ENCODE results near the gene NATD1. TPM values are rescaled to one million over a fixed set of nuclear protein-coding genes. Genes with fewer than 3 reads are reported as not detected.

The NATD1 gene
- total RNA-seq, 1 donor from 2014 or later: 4.2 TPM

- Histone ChIP-seq H3K36me3 (no peaks in the 10 kb centered on the region), H3K4me1 (peaks cover 50% of the 10 kb centered on the region), H3K27ac (peak overlapping the region; percentile 85), H3K9me3 (no peaks in the 10 kb centered on the region), H3K4me3 (peak overlapping the region; percentile 77 to 85), H3K27me3 (no peaks in the 10 kb centered on the region)
- TF ChIP-seq POLR2A (IDR thresholded peaks at IDR 0.05) (no peak), POLR2AphosphoS5 (IDR thresholded peaks at IDR 0.05; ENCODE audit: insufficient read depth in 1 of 2, low read depth in 1 of 2) (no peak), CTCF (IDR thresholded peaks at IDR 0.05) (no peak)
- DNase-seq (ENCODE audit: extremely low spot score in 2 of 2): no peak
- intact Hi-C loops (cut with DNase I): loop anchor here (10.0 kb wide), 2 partner anchors 50 to 90 kb away; partner anchors contain the start of gene DHRS7B
Observed at GRCh38 chr17:21214777-21215541, 38.3 kb downstream of the NATD1 start.

- H3K4me1 ChIP-seq: peaks cover 57% of the 10 kb centered on the region
- peak within 1 kb of the TSS; percentile 77 to 85 for H3K4me3 ChIP-seq
- no peaks in the 10 kb centered on the region for H3K27me3 ChIP-seq
- H3K9me3 ChIP-seq: no peaks in the 10 kb centered on the region
- peaks cover 0 to 5% of the 10 kb centered on the region in 2 donors for H3K36me3 ChIP-seq
- TF ChIP-seq POLR2A (IDR thresholded peaks at IDR 0.05) (peak in 1 of 2 donors; percentile 23), CTCF (IDR thresholded peaks at IDR 0.05) (peak in 2 of 3 experiments; percentile 11 to 26), POLR2AphosphoS5 (IDR thresholded peaks at IDR 0.05; ENCODE audit: insufficient read depth in 1 of 2, low read depth in 1 of 2) (peak; percentile 52 to 93)
- DNase-seq (ENCODE audit: extremely low spot score in 2 of 2): peak in 1 of 2 donors; percentile 95
- H3K27ac ChIP-seq: peak within 1 kb of the TSS; percentile 85
- intact Hi-C loops (cut with DNase I): loop anchor here (10.0 kb wide), 2 partner anchors 49 to 89 kb away; partner anchors contain the start of gene DHRS7B
Observed at GRCh38 chr17:21214015-21214776, 39.0 kb downstream of the NATD1 start, which contains the start of gene TMEM11. TSS of gene TMEM11 (minus strand) at chr17:21214161. CDS start at chr17:21214152, 9 bp downstream.

GRCh38 chr17:21213638-21214014 lies 39.6 kb downstream of the NATD1 start:
- H3K27ac ChIP-seq: peak overlapping the region; percentile 85
- no peaks in the 10 kb centered on the region for H3K27me3 ChIP-seq
- TF ChIP-seq CTCF (IDR thresholded peaks at IDR 0.05): no peak
- no peak for TF ChIP-seq POLR2AphosphoS5 (IDR thresholded peaks at IDR 0.05; ENCODE audit: insufficient read depth in 1 of 2, low read depth in 1 of 2)
- no peak for TF ChIP-seq POLR2A (IDR thresholded peaks at IDR 0.05)
- peaks cover 63% of the 10 kb centered on the region for H3K4me1 ChIP-seq
- H3K4me3 ChIP-seq: peak overlapping the region; percentile 77 to 85
- H3K36me3 ChIP-seq: peaks cover 0 to 9% of the 10 kb centered on the region in 2 donors
- DNase-seq (ENCODE audit: extremely low spot score in 2 of 2): no peak
- intact Hi-C loops (cut with DNase I): loop anchor here (10.0 kb wide), 2 partner anchors 49 to 89 kb away; partner anchors contain the start of gene DHRS7B
- H3K9me3 ChIP-seq: no peaks in the 10 kb centered on the region

GRCh38 chr17:21212826-21213637 lies 40.2 kb downstream of the NATD1 start:
- Histone ChIP-seq H3K4me3 (peak overlapping the region; percentile 77 to 85), H3K27me3 (no peaks in the 10 kb centered on the region), H3K4me1 (peaks cover 67% of the 10 kb centered on the region), H3K9me3 (no peaks in the 10 kb centered on the region), H3K27ac (peak overlapping the region; percentile 85), H3K36me3 (peaks cover 0 to 9% of the 10 kb centered on the region in 2 donors)
- intact Hi-C loops (cut with DNase I): loop anchor here (10.0 kb wide), 2 partner anchors 48 to 88 kb away; partner anchors contain the start of gene DHRS7B
- TF ChIP-seq POLR2AphosphoS5 (IDR thresholded peaks at IDR 0.05; ENCODE audit: insufficient read depth in 1 of 2, low read depth in 1 of 2) (no peak), POLR2A (IDR thresholded peaks at IDR 0.05) (no peak), CTCF (IDR thresholded peaks at IDR 0.05) (no peak)
- DNase-seq (ENCODE audit: extremely low spot score in 2 of 2): no peak
